ENCODE results near the gene PHF1. TPM values are rescaled to one million over a fixed set of nuclear protein-coding genes. Genes with fewer than 3 reads are reported as not detected.

The PHF1 gene
- 15.5 and 16.0 TPM in 2 replicates for total RNA-seq

DNA sequence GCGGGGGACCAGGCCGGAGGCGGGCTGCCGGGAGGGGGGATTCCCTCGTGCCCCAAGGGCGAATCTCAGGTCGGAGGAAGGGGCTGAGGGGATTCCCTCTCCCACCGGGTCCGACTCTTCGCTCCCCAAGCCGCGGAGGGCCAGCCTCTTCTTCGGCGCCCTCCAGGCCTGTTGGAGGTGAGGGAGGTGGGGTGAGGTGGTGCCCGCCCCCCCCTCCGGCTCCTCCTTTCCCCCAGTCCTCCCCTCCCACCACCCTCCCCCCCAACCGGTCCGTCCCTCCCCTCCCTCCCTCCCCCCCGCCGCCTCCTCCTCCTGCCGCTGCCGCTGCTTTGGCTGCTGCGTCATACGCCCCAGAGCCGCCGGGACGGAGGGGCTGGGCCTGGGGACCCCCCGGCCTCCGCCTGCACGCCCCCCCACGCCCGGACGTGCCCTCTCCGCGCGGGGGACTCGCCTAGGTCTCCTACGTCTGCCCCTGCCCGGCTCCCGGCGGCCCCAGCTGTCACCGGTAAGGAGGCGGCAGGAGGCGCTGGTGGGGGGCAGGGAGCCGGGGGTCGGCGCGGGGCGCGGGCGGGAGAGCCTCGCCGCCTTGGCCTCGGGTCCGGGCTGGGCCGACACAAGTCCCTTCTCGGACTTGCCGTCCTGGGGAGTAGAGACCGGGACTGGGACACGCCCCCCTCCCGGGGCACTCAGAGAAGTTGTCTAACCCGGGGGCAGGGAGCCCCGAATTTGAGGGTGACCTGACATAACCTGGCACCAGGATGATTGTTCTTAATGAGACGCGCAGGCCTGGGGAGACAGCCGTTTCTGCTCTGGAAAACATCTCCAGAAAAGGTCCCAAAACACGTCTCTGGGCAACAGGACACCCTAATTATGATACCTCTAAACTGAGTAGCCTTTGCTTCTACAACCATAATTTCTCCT, at the start of gene PHF1:
Gene PHF1, plus strand, starts transcription at position 304 of the 921 bp plus-strand sequence. CDS start 1,250 bp downstream, outside the sequence.

DNA sequence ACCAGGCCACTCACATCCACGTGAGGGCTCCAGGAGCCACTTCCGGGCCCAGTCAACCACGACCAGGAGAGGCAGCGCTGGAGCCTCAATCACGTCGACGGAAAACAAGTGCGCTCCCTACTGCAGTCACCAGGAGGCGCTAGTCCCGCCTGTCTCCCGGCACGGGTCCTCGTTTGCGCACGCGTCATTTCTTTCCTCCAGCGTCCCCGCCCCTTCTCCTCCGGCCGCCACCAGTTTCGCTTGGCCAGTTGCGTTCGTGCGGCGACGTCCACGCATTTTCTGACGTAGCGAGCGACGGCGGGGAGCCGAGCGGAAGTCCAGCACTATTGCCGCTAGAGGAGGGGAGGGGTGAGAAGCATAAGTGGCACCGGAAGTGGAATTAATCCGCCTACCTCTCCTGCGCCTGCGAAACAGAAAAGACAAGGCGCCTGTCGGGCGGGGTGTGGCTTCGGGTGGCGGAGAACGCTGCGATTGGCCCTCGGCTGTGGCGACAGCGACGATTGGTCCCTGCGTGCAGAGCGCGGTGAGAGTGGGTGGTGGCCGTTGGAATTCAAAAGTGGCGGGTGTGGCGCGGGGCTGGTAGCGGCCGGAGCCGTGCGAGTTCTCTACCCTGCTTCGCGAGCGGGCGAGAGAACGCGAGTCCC, 19.4 kb upstream of the PHF1 start, which contains the start of gene KIFC1:
Gene KIFC1, plus strand, starts transcription at position 546 of the 644 bp plus-strand sequence. CDS start 163 bp downstream, outside the sequence.

DNA sequence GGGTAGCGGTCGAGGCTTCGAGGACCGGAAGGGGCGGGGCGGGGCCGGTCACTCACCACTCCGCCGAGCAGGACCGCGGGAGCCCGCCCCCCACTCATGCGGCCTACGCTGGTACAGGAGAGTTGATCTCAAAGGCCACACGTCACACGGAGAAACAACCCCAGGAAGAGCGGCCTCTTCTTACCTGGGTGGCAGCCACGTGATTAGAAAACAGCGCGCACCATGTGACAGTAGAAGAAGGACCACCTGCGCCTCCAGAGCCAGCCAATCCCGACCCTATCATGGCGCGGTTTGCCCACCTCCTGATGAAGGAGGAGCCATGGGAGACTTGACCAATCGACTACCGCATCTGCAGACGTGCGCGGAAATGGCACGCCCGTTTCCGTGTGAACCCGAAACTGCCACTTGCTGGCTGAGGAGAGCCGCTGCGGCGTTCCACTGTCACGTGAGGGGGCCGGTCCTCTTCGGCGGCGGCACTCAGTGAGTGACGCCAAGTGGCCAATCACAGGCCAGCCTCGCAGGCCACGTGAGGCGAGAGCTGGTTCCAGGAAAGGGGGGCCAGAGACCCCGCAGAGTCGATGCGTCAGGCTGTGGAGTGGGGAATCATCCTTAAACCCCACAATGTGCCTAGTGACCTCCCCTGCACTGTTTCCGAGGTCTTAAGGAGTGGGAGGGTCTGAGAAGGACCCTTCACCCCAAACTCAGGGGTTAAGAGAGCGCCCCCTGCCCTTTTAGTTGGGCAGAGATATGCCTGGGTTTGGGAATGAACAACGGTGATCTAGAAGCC, 7.3 kb downstream of the PHF1 start, which contains the start of gene CUTA:
Gene CUTA, minus strand, starts transcription at position 205 of the 787 bp plus-strand sequence. Its CDS starts 107 bp downstream, at position 98.

DNA sequence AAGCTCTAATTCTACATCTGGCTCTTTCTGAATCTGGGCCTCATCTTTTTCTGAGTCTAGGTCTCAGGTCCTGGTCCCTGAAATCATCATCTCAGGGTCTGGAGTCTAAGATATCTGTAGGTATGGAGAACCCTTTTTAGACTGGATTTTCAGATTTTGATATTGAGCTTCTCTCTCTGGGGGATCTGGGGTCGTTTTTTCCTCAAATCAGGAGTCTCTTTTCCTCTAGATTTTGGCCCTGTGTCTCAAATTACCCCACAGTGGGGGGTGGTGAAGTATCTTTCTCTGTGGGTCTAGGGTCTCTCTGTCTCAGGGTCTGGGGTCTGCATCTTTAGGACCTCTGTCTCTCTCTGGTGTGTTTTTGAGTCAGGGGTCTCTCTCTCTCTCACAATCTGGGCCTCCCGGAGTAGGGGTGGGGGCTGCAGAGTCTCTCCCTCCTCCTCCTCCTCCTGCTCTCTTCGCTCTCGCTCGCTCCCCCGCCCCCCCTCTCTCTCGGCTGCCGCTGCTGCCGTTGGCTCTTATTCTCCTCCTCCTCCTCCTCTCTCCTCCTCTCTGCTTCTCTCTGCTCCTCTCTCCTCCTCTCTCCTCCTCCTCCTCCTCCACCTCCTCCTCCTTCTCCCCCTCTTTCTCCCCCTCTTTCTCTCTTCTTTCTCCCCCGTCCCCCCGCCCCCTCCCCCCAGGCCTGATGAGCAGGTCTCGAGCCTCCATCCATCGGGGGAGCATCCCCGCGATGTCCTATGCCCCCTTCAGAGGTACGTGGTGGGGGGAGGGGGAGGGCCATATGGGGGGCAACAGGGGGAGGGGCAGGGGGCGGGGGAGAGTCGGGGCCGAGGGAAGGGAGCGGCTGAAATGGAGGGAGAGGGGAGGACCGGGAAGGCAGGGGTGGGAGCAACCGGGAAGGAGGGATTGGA, 9.0 kb downstream of the PHF1 start, which contains the start of gene SYNGAP1:
Gene SYNGAP1, plus strand, starts transcription at position 486 of the 911 bp plus-strand sequence. Its CDS starts 200 bp downstream, at position 686.

DNA sequence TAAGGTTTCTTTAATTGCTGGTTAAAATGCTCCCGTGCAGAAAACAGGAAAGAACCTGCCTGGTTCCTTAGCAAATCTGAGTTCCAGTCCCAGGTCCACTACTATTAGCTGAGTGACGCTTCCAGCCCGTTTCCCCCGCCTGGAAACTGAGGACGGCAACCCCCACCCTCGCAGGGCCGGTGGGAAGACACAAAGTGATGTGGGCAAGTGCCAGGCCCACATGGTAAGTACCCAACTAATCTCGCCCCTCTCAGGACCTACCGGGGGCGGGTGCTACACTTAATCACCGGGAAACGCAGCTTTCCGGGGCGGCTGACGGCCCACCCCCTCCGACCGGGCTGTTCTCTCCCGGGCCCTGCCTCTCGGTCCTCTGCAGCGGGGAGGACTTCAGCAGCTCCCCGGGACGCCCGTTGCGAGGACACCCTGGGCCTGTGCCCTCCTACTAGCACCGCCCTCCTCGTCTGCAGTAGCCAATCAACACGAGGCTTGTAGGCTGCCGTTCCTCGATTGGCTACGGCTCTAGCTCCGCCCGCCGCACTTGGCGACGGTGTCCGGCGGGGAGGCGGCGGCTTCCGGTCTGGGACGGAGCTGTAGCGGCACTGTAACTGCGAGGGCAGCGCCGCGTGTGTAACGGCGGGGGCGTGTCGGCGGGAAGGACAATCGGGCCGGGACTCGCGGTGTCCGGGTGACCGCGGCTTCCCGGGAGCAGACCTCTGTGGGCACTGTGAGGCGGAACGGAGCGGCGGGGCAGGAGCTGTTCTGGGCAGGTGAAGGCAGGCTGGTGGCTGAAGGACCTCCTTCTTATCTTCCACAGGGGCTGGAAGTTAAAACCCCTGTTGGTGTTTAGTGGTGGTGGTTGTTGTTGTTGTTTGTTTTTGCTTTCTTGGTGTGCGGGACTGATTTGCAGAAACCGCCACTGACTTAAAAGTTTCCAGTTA, 43.5 kb downstream of the PHF1 start, which contains the start of gene ZBTB9:
Gene ZBTB9, plus strand, starts transcription at position 568 of the 938 bp plus-strand sequence. CDS start 525 bp downstream, outside the sequence.

Small RNAs within 50 kb of the gene (small RNA-seq; reads per million reads assigned to genes)
- gene RPL35AP4, result not detected
- gene ZBTB9, result not detected

Other genes with a start within 250 kb of the PHF1 start
- 0.19 and 0.33 TPM in 2 replicates for gene COL11A2, start 218.5 kb upstream of the PHF1 start, total RNA-seq
- 18.8 and 25.5 TPM in 2 replicates for gene RXRB, start 210.3 kb upstream of the PHF1 start, total RNA-seq
- 78.8 and 81.7 TPM in 2 replicates for gene SLC39A7, start 210.1 kb upstream of the PHF1 start, total RNA-seq
- 2.8 and 4.9 TPM in 2 replicates for gene HSD17B8, start 206.4 kb upstream of the PHF1 start, total RNA-seq
- 18.3 and 27.1 TPM in 2 replicates for gene RING1, start 202.5 kb upstream of the PHF1 start, total RNA-seq
- 41.3 and 46.1 TPM in 2 replicates for gene VPS52, start 139.1 kb upstream of the PHF1 start, total RNA-seq
- gene RPS18, start 138.9 kb upstream of the PHF1 start, total RNA-seq, result 2,652 and 3,161 TPM in 2 replicates
- 2.6 and 5.9 TPM in 2 replicates for gene B3GALT4, start 133.9 kb upstream of the PHF1 start, total RNA-seq
- gene WDR46, start 121.8 kb upstream of the PHF1 start, total RNA-seq, result 78.6 and 99.3 TPM in 2 replicates
- gene PFDN6, start 121.4 kb upstream of the PHF1 start, total RNA-seq, result 27.4 and 34.7 TPM in 2 replicates
- gene RGL2, start 112.1 kb upstream of the PHF1 start, total RNA-seq, result 61.8 and 67.0 TPM in 2 replicates
- 126 and 163 TPM in 2 replicates for gene TAPBP, start 96.9 kb upstream of the PHF1 start, total RNA-seq
- gene ZBTB22, start 93.3 kb upstream of the PHF1 start, total RNA-seq, result 12.6 and 15.0 TPM in 2 replicates
- gene DAXX, start 88.1 kb upstream of the PHF1 start, total RNA-seq, result 41.5 and 56.4 TPM in 2 replicates
- gene KIFC1, start 19.2 kb upstream of the PHF1 start, total RNA-seq, result 20.3 and 33.6 TPM in 2 replicates
- gene CUTA, start 7.1 kb downstream of the PHF1 start, total RNA-seq, result 61.8 and 63.0 TPM in 2 replicates
- gene SYNGAP1, start 9.1 kb downstream of the PHF1 start, total RNA-seq, result 3.6 and 5.3 TPM in 2 replicates
- gene ZBTB9, start 43.6 kb downstream of the PHF1 start, total RNA-seq, result 5.3 and 7.8 TPM in 2 replicates
- gene BAK1, start 169.3 kb downstream of the PHF1 start, total RNA-seq, result 29.7 and 31.0 TPM in 2 replicates
- gene ITPR3, start 210.3 kb downstream of the PHF1 start, total RNA-seq, result 35.3 and 57.6 TPM in 2 replicates

Measured in vein endothelial cell (primary cell).